ENCODE measurements around the gene SGPP2. TPM values are rescaled to one million over a fixed set of nuclear protein-coding genes. Genes with fewer than 3 reads are reported as not detected.

SGPP2 gene
- total RNA-seq, 1 donor from 2014 or later, result not detected

- DNase-seq (ENCODE audit: low spot score), result no peak
Measured at GRCh38 chr2:222522082-222522481, 97.7 kb downstream of the SGPP2 start.

- DNase-seq (ENCODE audit: low spot score), result no peak
Measured at GRCh38 chr2:222523783-222524544, 99.6 kb downstream of the SGPP2 start.

GRCh38 chr2:222525811-222526210 lies 101.5 kb downstream of the SGPP2 start:
- DNase-seq (ENCODE audit: low spot score), result no peak

- no peak for DNase-seq (ENCODE audit: low spot score)
Measured at GRCh38 chr2:222526480-222527277, 102.3 kb downstream of the SGPP2 start.

- no peak for DNase-seq (ENCODE audit: low spot score)
Measured at GRCh38 chr2:222532315-222532714, 108.0 kb downstream of the SGPP2 start.

- no peak for DNase-seq (ENCODE audit: low spot score)
Measured at GRCh38 chr2:222535477-222535876, 111.1 kb downstream of the SGPP2 start.

GRCh38 chr2:222538535-222538934 lies 114.2 kb downstream of the SGPP2 start:
- no peak for DNase-seq (ENCODE audit: low spot score)

- no peak for DNase-seq (ENCODE audit: low spot score)
Measured at GRCh38 chr2:222544661-222545060, 120.3 kb downstream of the SGPP2 start.

- no peak for DNase-seq (ENCODE audit: low spot score)
Measured at GRCh38 chr2:222545823-222546795, 121.8 kb downstream of the SGPP2 start.

- DNase-seq (ENCODE audit: low spot score), result no peak
Measured at GRCh38 chr2:222547083-222547482, 122.7 kb downstream of the SGPP2 start.

GRCh38 chr2:222548992-222549391 lies 124.6 kb downstream of the SGPP2 start:
- DNase-seq (ENCODE audit: low spot score), result no peak

GRCh38 chr2:222554517-222554916 lies 130.2 kb downstream of the SGPP2 start:
- DNase-seq (ENCODE audit: low spot score), result no peak

GRCh38 chr2:222561151-222561550 lies 136.8 kb downstream of the SGPP2 start:
- DNase-seq (ENCODE audit: low spot score), result no peak

- DNase-seq (ENCODE audit: low spot score), result no peak
Measured at GRCh38 chr2:222561817-222562645, 137.7 kb downstream of the SGPP2 start.

GRCh38 chr2:222563106-222563718 lies 138.9 kb downstream of the SGPP2 start:
- no peak for DNase-seq (ENCODE audit: low spot score)

- no peak for DNase-seq (ENCODE audit: low spot score)
Measured at GRCh38 chr2:222563936-222564335, 139.6 kb downstream of the SGPP2 start.

- no peak for DNase-seq (ENCODE audit: low spot score)
Measured at GRCh38 chr2:222566229-222566628, 141.9 kb downstream of the SGPP2 start.

GRCh38 chr2:222568865-222569264 lies 144.5 kb downstream of the SGPP2 start:
- no peak for DNase-seq (ENCODE audit: low spot score)

GRCh38 chr2:222569826-222570225 lies 145.5 kb downstream of the SGPP2 start:
- no peak for DNase-seq (ENCODE audit: low spot score)

- no peak for DNase-seq (ENCODE audit: low spot score)
Measured at GRCh38 chr2:222572264-222572721, 147.9 kb downstream of the SGPP2 start.
